ENCODE results near the gene ASAH2.
"Not testable (repeated sequence)": the region's sequence is repeated elsewhere in the genome, so short reads cannot be mapped to it uniquely, and the experiment has no call there.

Gene ASAH2

DNA sequence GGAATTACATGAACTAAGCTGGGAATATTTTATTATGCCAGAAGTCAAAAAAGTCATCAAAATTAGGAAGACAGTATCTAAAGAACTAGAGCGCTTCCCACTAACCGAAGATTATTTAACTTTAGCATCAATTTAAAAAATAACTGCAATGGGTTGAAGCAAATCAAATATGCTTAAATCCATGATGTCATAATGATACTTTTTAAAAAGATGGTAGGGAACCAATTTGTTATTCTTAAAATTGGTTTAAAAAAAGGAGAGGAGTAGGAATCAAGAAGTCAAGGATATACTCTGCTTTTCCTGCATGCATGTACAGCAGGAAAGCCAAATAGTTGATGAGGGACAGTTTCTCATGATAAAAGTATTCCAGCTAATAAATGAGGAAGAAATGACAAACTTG is 3.2 kb upstream of the ASAH2 start:
- DNase-seq (ENCODE audit: low spot score): no peak

- DNase-seq (ENCODE audit: low spot score): no peak
These were observed 1.0 kb downstream of the ASAH2 start for GRCh38 chr10:50250096-50250854.

GRCh38 chr10:50248598-50248997 is 2.7 kb downstream of the ASAH2 start:
- DNase-seq (ENCODE audit: low spot score): no peak

- DNase-seq (ENCODE audit: low spot score): no peak
These were observed 3.3 kb downstream of the ASAH2 start for GRCh38 chr10:50248062-50248461.

GRCh38 chr10:50244201-50244600 is 7.1 kb downstream of the ASAH2 start:
- no peak for DNase-seq (ENCODE audit: low spot score)

- DNase-seq (ENCODE audit: low spot score): no peak
These were observed 8.5 kb downstream of the ASAH2 start for GRCh38 chr10:50242777-50243176.

GRCh38 chr10:50241478-50241877 is 9.8 kb downstream of the ASAH2 start:
- DNase-seq (ENCODE audit: low spot score): not testable (repeated sequence)

DNA sequence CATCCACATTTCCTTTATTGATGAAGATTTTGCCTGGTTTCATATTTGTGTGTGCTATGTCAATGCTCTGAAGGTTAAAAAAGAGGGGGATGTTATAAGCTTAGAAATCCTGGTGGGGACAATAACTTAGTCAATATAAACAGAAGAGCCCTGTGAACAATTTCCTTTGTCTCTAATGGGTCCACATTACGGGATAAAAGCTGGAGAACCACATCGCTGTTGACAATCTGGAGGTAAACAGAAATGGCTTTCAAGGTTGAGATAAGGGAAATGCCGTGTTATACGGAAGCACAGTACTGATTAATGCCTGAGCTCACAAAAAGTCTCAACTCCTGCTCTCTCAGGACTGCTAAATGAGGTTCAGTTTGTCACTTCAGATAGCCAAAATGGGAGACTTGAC is 16.8 kb downstream of the ASAH2 start:
- no peak for DNase-seq (ENCODE audit: low spot score)

- DNase-seq (ENCODE audit: low spot score): no peak
These were observed 19.1 kb downstream of the ASAH2 start for GRCh38 chr10:50232261-50232639.

DNA sequence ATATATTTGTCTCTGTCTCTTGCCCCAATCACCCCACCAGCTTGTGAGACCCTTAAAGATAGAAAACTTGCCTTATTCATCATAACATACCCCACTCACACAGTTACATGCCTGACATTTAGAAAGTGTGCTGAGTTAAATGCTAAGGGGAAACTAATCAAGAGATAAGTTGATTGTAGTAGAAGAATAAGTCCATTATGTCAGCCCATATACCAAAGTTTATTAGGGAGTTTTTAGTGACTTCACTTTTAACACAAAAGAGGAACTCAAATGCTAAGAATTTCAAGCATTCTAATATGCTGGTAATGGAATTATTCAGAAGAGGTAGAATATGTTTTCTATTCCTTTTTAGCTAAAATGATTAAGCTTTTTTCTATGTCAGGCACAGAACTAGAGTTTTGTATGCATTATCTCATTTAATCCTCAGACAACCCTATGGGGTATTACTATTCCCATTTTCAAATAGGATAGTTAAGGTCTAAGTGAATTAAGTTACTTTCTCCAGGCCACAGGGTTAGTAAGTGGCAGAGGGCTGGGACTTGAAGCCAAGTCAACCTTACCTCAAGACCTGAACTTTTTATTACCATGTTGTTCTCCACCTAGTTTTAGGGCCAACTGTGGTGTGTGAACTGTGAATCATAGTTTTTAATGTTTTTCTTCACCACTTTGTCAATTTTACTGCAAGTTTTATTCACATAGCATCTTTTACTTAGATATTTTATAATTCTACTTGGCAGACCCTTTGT is 19.6 kb downstream of the ASAH2 start:
- no peak for DNase-seq (ENCODE audit: low spot score)

- DNase-seq (ENCODE audit: low spot score): no peak
These were observed 21.9 kb downstream of the ASAH2 start for GRCh38 chr10:50229460-50229859.

DNA sequence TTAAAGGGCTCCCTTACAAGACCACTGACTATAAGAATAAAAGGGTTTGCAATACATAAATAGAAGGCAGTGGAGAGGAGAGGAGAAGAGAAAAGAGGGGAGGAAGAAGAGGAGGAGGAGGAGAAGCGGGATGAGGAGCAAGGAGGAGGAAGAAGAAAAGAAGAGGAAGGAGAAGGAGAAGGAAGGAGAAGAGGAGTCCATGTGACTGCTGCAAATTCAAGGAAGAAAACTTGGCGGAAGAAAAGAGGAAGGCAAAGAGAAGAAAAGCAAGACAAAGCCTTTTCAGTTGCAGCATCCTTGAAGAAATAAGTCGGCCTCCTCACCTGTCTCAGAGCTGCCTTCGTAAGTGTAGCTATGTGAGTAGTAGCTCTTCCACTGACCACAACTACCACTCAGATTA is 22.6 kb downstream of the ASAH2 start:
- DNase-seq (ENCODE audit: low spot score): no peak

DNA sequence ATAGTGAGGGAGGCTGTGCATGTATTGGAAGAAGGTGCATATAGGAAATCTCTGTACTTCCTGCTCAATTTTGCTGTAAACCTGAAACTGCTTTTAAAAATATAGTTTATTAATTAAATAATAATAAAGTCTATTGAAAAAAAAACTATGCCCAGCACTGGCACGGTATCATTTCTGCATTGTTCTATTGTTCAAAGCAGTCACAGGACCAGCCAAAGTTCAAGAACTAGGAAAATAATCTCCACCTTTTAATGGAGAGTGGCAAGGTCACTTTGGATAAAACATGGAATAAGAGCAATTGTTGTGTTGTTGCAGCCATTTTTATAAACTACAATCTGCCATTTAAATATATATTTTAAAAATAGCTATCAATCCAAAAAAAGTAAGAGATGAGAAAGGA is 24.7 kb downstream of the ASAH2 start:
- no peak for DNase-seq (ENCODE audit: low spot score)

DNA sequence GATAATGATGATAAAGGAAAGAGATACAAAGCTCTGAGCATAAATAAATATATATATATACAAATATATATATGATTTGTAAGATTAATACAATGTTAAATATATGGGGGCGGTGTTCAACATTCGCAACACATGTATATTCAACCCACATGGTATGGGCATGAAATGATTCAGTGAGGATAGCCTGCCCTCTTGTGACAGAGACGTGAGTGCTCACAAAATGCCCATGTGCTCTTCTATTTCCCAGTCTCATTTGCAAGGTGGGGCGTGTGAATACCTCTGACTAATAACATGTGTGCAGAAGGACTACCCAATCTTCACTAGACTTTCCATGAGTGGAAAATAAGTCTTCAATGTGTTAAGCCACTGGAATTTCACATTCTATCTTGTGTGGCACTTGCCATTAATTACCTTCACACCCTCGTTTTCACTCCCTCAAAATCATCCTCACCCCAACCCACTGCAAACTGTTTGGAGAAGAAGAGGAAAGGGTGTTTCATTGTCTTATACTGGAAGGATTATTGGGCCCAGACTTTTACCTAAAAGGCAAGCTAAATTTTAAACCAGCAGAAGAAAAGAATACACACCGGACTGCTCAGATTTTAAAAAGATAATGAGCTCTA is 26.9 kb downstream of the ASAH2 start:
- DNase-seq (ENCODE audit: low spot score): peak; percentile 62

- DNase-seq (ENCODE audit: low spot score): no peak
These were observed 29.1 kb downstream of the ASAH2 start for GRCh38 chr10:50222199-50222598.

DNA sequence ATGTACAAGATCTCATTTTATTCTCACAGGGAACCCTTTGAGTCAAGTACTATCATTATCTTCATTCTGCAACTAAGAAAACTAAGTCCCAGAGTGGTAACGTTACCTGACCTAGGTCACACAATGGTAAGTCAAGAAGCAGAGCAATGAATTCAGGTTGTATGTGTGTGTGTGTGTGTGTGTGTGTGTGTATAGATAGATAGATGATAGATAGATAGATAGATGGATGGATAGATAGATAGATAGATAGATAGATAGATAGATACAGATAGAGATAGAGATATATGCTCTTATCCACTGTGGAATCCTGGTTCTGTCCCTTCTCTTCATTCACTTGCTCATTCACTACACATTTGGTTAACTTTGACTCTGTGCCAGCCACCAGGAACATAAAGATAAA is 29.8 kb downstream of the ASAH2 start:
- DNase-seq (ENCODE audit: low spot score): no peak

GRCh38 chr10:50219646-50220045 is 31.7 kb downstream of the ASAH2 start:
- DNase-seq (ENCODE audit: low spot score): no peak

- DNase-seq (ENCODE audit: low spot score): no peak
These were observed 32.1 kb downstream of the ASAH2 start for GRCh38 chr10:50219200-50219599.

GRCh38 chr10:50216894-50217293 is 34.4 kb downstream of the ASAH2 start:
- DNase-seq (ENCODE audit: low spot score): no peak

DNA sequence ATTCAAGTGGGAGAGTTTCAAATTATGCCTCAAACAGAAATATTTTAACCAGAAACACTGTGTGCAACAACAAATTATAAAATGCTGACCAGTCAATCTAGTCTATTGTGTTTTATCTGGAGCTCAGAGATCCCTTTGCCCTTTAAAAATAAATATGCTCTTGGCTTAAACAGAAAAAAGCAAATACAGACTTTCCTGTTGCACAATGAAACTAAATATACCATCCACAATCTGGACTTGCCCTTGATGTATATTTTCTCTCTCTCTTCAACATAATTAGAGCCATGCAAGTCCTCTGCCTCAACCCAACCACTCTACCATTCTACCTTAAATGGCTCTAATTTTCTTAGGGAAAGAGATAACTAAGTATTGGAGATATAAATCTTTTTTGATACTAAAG is 34.9 kb downstream of the ASAH2 start:
- DNase-seq (ENCODE audit: low spot score): no peak

GRCh38 chr10:50211670-50212069 is 39.6 kb downstream of the ASAH2 start:
- no peak for DNase-seq (ENCODE audit: low spot score)

DNA sequence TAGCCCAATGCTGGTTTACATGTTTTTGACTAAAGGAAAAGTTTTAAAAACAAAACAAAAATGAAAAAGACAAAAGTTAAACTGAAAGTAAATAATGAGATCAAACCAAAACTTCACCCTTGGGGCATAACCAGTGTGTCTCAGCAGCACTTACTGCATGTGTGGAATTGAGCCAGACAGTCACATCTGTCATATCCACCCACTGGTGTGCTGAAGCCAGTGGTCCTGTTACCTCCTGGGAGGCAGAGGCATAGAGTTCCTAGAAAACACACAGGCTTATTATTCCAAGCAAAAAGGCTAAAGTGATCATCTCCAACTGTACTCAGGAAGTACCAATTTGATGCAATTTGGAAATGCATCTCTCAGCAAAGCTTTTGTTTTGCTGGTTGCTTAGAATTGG is 40.4 kb downstream of the ASAH2 start:
- no peak for DNase-seq (ENCODE audit: low spot score)

Data from hematopoietic multipotent progenitor cell treated with erythropoietin and hydrocortisone succinate and interleukin-3 and kit ligand, for 17 days (in vitro differentiated cells).